AG09309 (cell line): Measurements from ENCODE around the gene MIXL1.
A peak's percentile ranks its signal among the peaks of the same experiment; 100 is the strongest.
"Not testable (repeated sequence)": the region's sequence is repeated elsewhere in the genome, so short reads cannot be mapped to it uniquely, and the experiment has no call there.

Source experiments
- DNase-seq: peaks from one replicate; pipeline ENCODE4 v3.0.0-alpha.2; 2010; ENCODE audit warnings: low read depth
- H3K4me3 ChIP-seq: 2 replicates; pipeline ENCODE4 v1.5.1; 2011; ENCODE audit warnings: mild to moderate bottlenecking, low read depth, low read length, moderate library complexity; ENCODE audit not compliant: control insufficient read depth
- CTCF ChIP-seq: IDR thresholded peaks from 2 replicates; pipeline ENCODE4 v1.5.1; 2011; ENCODE audit warnings: mild to moderate bottlenecking, low read depth, low read length, inconsistent platforms; ENCODE audit not compliant: insufficient read depth, control insufficient read depth; ENCODE audit errors: missing control alignments

The MIXL1 gene

DNA sequence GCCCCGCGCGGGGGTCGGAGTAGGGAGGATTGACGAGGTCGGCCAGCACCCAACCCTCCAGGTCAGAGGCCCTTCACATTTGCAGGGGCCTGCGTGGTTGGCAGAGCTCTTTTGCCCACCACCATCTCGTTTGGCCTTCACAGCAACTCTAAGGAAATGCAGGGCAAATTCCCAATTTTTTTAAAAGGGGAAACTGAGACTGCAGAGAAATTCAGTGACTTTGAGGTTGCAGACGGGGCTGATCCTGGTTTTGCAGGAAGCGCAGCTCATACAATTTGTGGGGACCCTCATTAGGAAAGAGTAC, 36.5 kb upstream of the MIXL1 start:
- no peak for DNase-seq

DNA sequence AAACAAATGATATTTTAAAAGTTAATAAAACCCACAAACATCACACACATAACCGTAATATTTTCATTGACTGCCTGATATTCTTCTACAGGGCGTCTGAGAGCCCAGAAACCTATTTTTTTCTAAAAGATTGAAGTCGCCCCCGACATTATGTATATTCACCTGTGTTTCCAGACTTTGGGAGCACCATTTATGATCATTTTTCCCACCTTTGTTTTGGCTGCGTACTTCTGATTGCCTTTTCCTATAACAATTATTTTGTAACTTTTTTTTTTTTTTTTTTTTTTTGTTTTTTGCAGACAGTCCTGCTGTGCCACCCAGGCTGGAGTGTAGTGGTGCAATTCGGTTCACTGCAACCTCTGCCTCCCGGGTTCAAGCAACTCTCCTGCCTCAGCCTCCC, 36.1 kb upstream of the MIXL1 start:
- peak overlapping the region; percentile 90; the same call in 1 of the 2 replicates for H3K4me3 ChIP-seq
- no peak for TF ChIP-seq CTCF
- no peak for DNase-seq

More for the DNA sequence above, 36.5 kb upstream of the MIXL1 start:
- TF ChIP-seq CTCF = no peak
- H3K4me3 ChIP-seq = peak overlapping the region; percentile 90

DNA sequence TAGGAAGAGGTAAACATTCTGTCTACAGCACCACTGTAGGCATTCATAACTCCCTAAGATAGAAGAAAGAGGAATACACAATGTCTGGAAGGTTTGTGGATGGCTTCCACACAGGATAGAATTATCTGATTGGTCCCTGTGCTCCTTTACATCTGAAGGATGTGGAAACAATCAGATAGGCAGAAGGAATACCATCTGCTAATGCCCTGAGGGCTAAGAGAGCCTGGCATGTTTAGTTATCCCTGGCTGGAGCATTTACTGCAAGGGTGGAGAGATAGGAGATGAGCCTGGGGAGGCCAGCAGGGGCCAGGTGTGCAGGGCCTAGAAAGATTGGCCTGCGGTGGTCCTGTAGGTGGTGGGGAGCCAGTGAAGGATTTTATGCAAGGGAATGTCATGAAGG, 28.3 kb upstream of the MIXL1 start:
- no peak for TF ChIP-seq CTCF
- DNase-seq = no peak
- no peak overlapping the region for H3K4me3 ChIP-seq

DNA sequence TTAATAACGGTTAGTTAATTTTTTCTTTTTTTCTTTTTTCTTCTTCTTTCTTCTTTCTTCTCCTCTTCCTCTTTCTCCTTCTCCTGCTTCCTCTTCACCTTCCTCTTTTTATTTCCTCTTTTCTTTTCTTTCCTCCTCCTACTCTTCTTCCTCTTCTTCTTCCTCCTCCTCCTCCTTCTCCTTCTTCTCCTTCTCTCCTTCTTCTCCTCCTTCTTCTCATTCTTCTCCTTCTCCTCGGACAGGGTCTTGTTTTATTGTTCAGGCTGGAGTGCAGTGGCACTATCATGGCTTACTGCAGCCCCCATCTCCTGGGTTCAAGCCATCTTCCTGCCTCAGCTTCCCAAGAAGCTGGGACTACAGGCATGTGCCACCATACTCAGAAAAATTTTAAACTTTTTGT, 23.5 kb upstream of the MIXL1 start:
- no peak for DNase-seq

DNA sequence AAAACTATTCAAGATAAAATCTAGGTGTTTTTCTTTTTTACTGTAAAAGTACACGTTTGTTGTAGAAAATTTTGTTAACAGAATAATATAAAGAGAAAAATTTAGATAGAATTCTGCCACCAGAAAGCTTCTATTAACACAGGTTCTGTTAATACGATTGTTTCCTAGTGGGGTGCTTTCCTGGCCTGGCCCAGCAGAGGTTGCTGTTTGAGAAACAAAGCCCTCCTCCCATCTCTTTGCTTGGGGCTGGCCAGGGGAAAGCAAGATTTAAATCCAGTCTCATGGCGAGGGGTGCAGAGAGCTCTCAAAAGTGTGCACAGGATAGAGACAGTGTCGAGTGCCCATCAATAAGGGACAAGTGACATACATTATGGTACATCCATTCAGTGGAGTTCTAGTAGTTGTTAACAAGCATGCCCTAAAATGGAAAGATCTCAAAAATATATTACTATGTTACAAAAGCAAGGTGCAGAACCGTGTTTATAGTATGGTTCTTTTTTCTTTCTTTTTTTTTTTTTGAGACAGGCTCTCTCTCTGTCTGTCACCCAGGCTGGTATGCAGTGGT, 22.4 kb upstream of the MIXL1 start:
- no peak for DNase-seq
- no peak overlapping the region for H3K4me3 ChIP-seq
- TF ChIP-seq CTCF = peak; percentile 41

More for the DNA sequence above, 23.5 kb upstream of the MIXL1 start:
- H3K4me3 ChIP-seq = no peak overlapping the region
- no peak for TF ChIP-seq CTCF

GRCh38 chr1:226202246-226202645, 21.2 kb upstream of the MIXL1 start:
- no peak overlapping the region for H3K4me3 ChIP-seq
- no peak for DNase-seq
- TF ChIP-seq CTCF = no peak

- not testable (repeated sequence) for DNase-seq, H3K4me3 ChIP-seq
These were observed 20.8 kb upstream of the MIXL1 start for GRCh38 chr1:226202666-226203065.

- DNase-seq = no peak
- no peak for TF ChIP-seq CTCF
- no peak overlapping the region for H3K4me3 ChIP-seq
These were observed 20.2 kb upstream of the MIXL1 start for GRCh38 chr1:226203240-226203639.
